GM12874 (cell line): ENCODE measurements around the gene MORC2.

Experiments
- CTCF ChIP-seq: IDR thresholded peaks from 2 replicates; pipeline ENCODE4 v1.5.1; 2011; ENCODE audit warnings: low read depth, mild to moderate bottlenecking, control low read depth, low read length, moderate library complexity; ENCODE audit not compliant: insufficient read depth

MORC2 gene

GRCh38 chr22:30905696-30906341 is 62.8 kb downstream of the MORC2 start:
- no peak for TF ChIP-seq CTCF

- no peak for TF ChIP-seq CTCF
Measured at GRCh38 chr22:30903876-30904460, 64.6 kb downstream of the MORC2 start.

GRCh38 chr22:30902496-30903357 is 65.8 kb downstream of the MORC2 start:
- TF ChIP-seq CTCF: no peak

GRCh38 chr22:30894371-30894740 is 74.2 kb downstream of the MORC2 start:
- TF ChIP-seq CTCF: no peak

- TF ChIP-seq CTCF: no peak
Measured at GRCh38 chr22:30893434-30894370, 74.9 kb downstream of the MORC2 start.

- TF ChIP-seq CTCF: no peak
Measured at GRCh38 chr22:30892731-30893221, 75.8 kb downstream of the MORC2 start.
